SK-N-SH treated with all-trans-retinoic acid at 6 μM for 48 hours (cell line): Measurements from ENCODE around the gene GALNT4.

ENCODE experiments used
- ISL1 ChIP-seq: fragments of 250-450 bp; sonication (Bioruptor Pico); IDR thresholded peaks from 2 replicates; pipeline ENCODE4 v2.1.2; 2022; ENCODE audit warnings: mild to moderate bottlenecking, moderate library complexity
- OSR1 ChIP-seq: fragments of 250-450 bp; sonication (Bioruptor Pico); IDR thresholded peaks from 2 replicates; pipeline ENCODE4 v1.8.0; 2022; ENCODE audit warnings: moderate library complexity, mild to moderate bottlenecking, inconsistent platforms
- ZNF8 ChIP-seq: fragments of 450-650 bp; formaldehyde crosslinking; IDR thresholded peaks from 2 replicates; pipeline ENCODE4 v1.5.0; 2020; ENCODE audit warnings: mild to moderate bottlenecking, moderate library complexity
- TF ChIP-seq, protein P1 (sequence below): fragments of 250-450 bp; sonication (Bioruptor Pico); IDR thresholded peaks from 2 replicates; pipeline ENCODE4 v1.5.1; 2020; ENCODE audit warnings: low read depth, mild to moderate bottlenecking, moderate library complexity

DNA sequence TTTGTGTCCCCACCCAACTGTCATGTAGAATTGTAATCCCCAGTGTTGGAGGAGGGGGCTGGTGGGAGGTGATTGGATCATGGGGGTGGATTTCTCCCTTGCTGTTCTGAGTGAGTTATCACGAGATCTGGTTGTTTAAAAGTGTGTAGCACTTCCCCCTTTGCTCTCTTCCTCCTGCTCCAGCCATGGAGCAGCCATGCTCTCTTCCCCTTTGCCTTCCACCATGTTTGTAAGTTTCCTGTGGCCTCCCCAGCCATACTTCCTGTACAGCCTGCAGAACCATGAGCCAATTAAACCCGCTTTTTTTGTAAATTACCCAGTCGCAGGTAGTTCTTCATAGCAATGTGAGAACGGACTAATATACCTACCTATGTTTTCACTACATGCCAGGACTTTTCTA is 3.8 kb upstream of the GALNT4 start:
- TF ChIP-seq, protein P1, sequence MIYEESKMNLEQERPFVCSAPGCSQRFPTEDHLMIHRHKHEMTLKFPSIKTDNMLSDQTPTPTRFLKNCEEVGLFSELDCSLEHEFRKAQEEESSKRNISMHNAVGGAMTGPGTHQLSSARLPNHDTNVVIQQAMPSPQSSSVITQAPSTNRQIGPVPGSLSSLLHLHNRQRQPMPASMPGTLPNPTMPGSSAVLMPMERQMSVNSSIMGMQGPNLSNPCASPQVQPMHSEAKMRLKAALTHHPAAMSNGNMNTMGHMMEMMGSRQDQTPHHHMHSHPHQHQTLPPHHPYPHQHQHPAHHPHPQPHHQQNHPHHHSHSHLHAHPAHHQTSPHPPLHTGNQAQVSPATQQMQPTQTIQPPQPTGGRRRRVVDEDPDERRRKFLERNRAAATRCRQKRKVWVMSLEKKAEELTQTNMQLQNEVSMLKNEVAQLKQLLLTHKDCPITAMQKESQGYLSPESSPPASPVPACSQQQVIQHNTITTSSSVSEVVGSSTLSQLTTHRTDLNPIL = no peak
- TF ChIP-seq ZNF8 (CRISPR knock-in tag) = no peak
- no peak for TF ChIP-seq OSR1 (CRISPR knock-in tag)
- no peak for TF ChIP-seq ISL1 (CRISPR knock-in tag)
